ENCODE measurements around the gene EMP2.

The EMP2 gene

DNA sequence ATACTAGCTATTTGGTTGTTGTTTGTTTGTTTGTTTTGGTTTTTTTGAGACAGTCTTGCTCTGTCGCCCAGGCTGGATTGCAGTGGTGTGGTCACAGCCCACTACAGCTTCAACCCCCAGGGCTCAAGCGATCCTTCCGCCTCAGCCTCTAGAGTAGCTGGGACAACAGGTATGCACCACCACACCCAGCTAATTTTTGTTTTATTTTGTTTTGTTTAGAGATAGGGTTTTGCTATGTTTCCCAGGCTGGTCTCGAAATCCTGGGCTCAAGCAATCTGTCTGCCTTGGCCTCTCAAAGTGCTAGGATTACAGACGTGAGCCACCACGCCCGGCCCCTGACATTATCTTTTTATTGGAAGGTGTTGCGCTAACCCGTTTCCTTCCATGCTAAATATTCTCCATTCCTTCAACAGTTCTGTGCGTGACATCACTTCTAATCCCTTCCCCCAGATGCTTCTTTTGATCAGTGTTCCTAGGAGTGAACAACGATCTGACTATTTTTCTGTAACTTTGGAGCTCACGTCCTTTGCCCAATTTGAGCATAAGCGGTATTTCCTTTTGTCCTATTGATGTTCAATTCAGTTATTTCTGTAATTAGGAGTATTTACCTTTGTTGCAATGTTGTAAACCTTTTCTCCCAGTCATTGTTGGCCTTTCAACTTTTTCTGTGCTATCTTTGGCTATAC, 30.2 kb upstream of the EMP2 start:
- DNase-seq (ENCODE audit: low read depth in 2 of 3, low spot score in 1 of 3) = no peak

DNA sequence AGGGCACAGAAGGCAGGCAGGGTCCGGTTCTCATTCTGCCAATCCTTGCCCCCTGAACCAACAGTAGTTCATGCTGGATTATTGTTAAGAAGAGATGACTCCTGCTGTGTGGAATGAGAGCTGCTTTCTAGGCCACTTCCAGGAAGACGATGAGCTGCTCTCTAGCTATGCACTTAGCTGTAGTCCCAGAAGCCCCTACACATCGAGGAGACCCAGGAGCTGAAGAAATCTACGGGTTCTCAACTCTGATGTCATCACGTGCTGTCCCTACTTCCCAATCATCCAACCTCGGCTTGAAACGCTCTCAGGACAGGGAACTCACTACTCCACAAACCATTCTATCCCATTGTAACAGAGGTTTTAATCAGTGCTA, 29.0 kb upstream of the EMP2 start:
- no peak for DNase-seq (ENCODE audit: low read depth in 2 of 3, low spot score in 1 of 3)

DNA sequence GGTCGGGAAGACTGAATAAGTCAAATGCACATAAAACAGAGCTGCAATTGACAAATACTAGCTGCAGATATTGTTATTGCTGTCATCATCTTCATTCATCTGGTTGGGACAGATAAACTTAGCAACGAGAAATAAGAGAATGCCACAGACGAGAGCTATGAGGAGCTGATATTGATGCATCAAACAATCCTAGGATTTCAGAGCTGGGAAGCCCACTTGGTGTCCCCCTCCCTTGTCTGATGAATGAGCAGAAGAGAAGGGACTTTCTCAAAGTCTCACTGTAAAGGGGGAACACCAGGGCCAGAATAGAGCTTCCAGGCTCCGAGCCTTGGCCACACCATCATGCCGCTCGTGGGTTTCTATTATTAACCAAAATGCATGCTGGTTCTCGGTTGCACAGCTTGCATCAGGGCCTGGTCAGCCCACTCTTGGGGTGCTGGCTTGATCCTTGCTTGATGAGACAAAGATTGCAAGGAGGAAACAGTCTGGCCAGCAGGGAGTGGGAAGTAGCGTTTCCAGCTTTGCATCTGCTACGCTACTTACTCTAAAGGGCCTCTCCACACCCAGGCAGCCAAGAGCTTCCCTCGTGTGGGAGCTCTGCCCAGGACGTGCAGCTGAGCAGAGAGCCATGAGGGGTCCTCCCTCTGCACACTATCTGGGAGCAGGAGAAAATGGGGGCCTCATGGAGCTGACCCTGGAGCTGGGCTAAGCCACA, 28.4 kb upstream of the EMP2 start:
- DNase-seq (ENCODE audit: low read depth in 2 of 3, low spot score in 1 of 3) = no peak

DNA sequence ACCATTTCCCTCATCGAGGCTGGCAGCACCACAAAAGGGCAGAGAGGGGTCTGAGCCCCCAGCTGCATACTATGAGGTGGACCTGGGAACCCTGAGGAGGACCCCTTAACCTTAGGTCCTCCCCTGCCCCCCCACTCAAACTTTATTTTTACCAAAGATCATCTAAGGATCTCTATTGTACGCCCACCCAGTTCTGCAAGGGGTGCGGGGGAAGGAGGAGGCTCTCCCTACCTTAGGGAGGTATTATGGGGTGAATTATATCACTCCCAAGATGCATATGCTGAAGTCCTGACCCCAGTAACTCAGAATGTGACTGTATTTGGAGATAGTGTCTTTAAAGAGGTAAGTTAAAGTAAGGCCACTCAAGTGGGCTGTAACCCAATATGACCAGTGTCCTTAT, 26.8 kb upstream of the EMP2 start:
- no peak for DNase-seq (ENCODE audit: low read depth in 2 of 3, low spot score in 1 of 3)

DNA sequence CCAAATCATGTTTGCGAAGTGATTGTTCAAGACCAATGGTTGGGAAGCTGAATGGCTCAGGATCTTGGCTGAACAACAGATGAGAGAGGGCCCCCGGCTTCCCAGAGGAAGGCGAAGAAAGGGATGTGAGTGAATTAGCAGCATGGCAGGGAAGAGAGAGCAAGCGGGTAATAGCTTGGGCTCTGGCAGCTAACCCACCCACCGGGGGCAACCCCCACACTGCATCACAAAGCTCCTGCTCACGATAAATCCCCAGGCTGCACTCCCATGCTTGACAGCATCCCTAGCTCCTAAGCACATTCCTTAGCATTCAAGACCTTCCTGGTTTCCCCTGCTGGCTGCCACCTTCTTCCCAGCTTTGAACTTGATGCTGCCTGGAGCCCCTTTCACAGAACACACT, 26.2 kb upstream of the EMP2 start:
- no peak for DNase-seq (ENCODE audit: low read depth in 2 of 3, low spot score in 1 of 3)

DNA sequence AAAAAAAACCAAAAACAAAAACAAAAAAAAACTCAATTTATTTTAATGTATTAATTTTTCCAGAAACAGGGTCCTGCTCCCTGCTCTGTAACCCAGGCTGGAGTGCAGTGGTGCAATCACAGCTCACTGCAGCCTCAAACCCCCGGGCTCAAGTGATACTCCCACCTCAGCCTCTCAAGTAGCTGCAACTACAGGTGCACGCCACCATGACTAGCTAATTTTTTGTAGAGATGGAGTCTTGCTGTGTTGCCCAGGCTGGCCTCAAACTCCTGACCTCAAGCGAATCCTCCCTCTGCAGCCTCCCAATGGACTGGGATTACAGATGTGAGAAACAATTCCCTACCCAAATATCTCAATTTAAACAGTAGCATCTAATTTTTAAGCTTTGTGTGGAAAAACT, 25.2 kb upstream of the EMP2 start:
- DNase-seq (ENCODE audit: low read depth in 2 of 3, low spot score in 1 of 3) = no peak

DNA sequence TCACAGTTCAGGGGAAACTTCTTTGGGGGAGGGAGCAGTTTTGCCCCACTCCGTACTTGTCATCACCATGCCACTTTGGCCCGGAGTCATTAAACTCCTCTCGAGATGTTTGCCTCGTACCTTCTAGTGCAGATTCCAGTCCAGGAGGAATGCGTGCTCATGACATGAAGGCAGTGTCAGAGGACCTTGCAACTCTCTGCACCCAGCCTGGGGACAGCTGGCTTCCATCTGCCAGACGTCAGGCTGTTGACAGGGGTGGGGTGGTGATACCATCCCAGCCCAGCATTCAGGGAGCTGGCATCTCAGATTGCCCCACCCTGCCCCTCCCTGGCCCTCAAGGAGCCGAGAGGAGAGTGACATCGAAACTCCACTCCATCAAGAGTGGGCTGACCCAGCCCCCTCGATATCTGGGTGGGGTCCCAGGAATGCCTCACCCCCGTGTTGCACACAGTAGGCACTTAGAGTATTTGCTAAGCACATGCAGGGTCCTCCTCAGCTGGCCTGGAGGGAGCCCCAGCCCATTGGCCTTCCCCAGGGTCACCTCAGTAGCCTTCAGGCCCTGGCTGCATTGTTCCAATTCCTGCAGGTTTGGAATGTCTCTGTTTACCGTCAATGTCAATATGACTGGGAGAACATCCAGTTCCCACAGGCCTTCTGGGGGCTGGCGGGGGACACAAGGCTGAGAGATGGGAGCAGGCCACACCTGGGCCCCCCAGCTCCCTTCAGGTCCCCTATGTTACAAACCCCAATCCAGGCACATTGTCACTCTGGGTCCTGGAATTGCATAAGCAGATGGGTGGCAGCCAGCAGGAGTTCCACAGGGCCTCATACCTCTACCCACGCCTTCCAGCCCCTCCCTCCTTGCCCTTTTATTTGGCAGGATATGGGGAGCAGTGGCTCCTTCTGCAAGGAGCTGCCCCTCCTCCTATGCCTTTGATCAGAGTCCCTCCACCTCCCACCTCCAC, 21.3 kb upstream of the EMP2 start:
- DNase-seq (ENCODE audit: low read depth in 2 of 3, low spot score in 1 of 3) = no peak

DNA sequence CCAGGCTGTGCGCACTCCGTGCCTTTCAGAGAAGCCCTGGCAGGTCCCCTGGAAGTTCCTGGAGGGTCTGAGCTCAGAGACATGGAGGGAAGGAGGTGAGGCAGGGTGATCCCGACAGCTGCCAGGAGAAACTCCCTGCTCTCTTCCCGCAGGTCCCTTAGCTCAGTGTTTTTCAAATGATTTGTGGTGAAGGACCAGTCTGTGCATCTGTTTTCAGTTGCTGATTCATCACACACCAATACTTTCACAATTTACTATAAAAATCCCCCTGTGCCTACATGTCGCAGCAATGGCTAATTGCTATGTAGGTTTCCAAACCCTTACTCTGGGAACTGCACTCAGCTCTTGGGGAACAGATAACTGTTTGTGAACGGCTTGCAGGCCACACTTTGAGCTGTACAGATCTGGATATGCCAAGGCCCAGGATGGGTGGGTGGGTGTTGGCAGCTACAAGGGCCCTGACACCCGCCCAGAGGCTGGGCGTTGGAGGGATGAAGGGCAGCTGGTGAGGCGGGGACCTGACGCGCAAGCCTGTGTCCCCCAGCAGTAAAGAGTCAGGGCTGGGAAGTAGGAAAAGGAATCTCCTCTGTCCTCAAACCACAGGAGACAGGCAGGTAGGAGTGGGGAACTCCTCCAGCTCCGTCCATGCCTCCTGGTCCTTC, 20.5 kb upstream of the EMP2 start:
- DNase-seq (ENCODE audit: low read depth in 2 of 3, low spot score in 1 of 3) = no peak

DNA sequence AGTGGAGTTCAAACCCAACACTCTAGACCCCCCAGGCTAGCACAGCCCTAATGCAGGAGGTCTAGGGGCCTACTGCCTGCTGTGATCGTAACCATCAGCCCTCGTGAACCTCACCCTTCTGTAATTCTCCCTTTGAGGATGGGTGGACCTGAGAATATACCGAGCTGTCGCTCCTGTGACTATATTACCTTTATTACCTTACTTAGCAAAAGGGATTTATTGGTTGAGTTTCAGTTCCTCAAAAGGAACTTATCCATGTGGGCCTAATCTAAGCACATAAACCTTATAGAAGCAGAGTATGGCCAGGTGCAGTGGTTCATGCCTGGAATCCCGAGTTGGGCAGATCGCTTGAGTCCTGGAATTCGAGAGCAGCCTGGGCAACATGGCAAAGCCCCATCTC, 19.2 kb upstream of the EMP2 start:
- no peak for DNase-seq (ENCODE audit: low read depth in 2 of 3, low spot score in 1 of 3)

DNA sequence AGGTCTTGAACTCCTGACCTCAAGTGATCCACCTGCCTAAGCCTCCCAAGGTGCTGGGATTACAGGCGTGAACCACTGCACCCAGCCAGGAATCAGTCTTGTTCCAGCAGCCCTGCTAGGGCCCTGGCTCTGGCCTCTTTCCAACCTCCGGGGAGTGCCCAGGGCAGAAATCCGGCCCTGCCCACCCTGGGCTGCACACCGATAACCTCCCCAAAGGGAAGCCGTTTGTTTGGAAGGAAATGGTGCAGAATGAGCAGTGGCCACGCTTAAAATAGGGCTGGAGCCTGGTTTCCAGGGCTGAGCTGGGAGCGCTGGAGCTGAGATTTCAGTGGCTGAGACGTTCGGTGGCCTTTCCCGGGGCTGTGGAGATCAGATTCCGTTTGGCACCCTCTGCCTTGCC, 17.8 kb upstream of the EMP2 start:
- DNase-seq (ENCODE audit: low read depth in 2 of 3, low spot score in 1 of 3) = no peak

DNA sequence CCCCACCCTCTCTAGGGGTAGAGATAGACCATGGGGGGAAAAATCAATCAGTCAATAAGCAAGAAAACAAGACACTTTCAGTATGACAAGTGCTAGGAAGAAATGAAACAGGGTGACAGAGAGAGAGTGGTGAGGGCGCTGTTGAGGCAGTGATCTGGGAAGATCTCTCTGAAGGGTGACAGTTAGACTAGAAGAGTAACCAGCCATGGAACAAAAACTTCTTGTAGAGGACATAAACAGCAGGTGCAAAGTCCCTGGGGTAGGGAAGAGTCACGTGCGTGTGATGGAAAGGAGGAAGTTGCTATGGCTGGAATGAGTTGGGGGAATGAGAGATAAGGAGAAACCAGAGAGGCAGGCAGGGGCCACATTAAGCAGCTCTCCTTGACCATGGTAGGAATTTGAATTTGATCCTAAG, 16.8 kb upstream of the EMP2 start:
- DNase-seq (ENCODE audit: low read depth in 2 of 3, low spot score in 1 of 3) = no peak

DNA sequence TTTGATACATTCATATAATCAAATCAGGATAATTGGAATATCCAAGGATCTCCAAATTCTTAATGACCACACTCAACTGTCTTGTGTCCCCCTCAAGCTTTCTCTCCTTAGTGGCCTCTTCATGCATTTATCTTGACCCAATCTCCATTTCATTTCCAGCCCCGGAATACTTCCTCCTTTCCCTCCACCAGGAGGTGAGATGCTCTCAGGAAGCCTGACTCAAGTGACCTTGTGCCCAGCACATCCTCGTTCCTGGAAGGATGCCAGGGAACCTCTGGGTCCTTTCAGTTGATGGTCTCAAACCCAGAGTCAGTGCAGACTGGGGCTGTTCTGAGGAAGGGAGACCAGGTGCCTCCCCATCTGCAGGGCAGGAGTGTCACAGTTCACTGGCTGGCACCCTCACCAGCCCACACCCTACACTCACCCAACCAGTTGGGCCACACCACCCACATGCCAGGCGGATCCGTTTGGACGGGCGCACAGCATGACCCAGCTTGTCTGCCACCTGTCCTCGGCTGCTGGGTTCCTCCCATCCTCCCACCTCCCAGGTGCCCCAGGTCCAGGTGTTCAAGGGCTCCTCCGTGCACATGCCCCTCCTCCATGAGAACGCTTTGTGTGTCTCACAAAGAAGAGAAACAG, 14.0 kb upstream of the EMP2 start:
- DNase-seq (ENCODE audit: low read depth in 2 of 3, low spot score in 1 of 3) = no peak

DNA sequence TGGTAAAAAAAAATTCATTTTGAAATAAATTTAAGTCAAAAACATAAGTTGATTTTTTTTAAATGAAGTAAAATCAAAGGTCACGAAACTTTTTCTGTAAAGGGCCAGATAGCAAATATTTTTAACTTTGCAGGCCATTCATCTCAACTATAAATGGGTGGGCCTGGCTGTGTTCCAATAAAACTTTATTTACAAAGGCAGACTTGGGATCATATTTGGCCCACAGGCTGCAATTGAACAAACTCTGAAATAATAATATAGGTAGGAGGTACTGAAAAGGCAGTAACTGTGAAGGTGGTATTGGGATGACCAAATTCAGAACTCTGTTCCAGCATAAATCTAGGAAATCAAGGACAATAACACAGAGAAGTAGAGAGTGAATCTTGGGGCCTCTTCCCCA, 12.2 kb upstream of the EMP2 start:
- no peak for DNase-seq (ENCODE audit: low read depth in 2 of 3, low spot score in 1 of 3)

DNA sequence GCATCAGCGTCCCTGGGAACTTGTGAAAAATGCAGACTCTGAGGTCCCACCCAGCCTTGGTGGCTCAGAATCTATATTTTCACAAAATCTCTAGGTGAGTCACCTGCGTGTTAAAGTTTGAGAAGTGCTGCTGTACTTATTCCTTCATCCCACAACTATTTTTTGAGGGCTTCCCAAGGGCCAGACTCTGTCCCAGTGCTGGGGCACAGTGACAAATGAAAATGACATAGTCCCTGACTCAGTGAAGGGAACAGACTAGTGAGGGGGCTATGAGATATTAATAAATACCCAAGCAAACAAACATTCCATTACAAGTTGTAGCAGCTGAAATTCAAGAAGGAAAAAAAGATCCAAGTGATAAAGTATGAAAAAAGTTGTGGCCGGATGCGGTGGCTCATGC, 9.9 kb upstream of the EMP2 start:
- DNase-seq (ENCODE audit: low read depth in 2 of 3, low spot score in 1 of 3) = no peak

DNA sequence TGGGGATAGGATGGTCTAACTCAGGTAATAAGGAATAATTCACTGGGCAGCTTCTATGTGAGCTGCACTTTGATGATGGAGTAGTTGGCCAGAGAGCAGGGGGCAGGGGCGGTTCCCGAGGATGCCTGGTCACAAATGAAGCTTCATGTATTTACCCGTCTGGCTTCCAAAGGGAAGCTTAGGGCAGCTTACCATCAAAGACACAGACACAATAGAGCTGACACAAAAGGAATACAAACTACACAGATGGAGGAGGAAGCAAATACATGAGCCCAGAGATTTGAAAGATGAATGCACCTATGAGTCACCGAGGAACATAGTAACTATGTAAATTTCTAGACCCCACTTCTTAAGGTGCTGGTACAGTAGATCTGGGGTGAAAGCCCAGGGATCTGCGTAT, 8.7 kb upstream of the EMP2 start:
- DNase-seq (ENCODE audit: low read depth in 2 of 3, low spot score in 1 of 3) = no peak

DNA sequence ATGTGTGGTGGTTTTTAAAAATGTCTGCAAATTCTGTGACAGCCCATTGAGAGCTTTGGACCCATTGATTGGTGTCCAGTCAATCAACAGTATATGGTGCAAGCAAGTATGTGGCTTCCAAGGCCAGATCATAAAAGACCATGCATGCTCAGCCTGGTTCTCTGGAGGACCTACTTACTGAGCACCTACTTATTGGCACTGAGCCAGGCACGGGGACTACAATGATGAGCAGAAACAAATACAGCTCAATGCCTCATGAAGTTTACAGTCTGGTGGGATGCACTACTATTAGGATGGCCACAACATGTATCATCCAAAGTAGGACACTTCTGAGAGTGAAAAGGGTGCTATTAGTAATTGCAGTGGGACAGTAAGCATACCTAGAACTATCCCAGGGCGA, 7.2 kb upstream of the EMP2 start:
- DNase-seq (ENCODE audit: low read depth in 2 of 3, low spot score in 1 of 3) = no peak

DNA sequence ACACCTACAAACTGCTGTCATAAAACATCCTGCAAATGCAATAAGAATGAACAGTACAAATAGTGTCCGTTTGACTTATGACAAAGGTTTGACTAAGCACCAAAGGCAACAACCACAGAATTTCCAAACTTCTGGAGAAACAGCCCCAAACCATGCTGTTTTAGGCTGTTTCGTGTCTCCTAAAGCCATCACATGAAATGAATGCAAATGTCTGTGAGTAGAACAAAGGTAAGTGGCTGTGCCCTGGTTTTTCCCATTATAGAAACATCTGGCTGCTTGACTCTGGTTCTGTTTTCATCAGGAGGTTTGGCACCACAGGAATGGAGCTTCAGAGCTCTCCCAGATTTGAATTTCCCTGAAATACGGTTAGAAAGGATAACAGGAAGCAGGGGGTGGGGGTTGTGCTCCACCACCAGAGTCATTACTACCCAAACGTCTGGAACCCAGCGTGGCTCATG, 4.6 kb upstream of the EMP2 start:
- DNase-seq (ENCODE audit: low read depth in 2 of 3, low spot score in 1 of 3) = no peak

DNA sequence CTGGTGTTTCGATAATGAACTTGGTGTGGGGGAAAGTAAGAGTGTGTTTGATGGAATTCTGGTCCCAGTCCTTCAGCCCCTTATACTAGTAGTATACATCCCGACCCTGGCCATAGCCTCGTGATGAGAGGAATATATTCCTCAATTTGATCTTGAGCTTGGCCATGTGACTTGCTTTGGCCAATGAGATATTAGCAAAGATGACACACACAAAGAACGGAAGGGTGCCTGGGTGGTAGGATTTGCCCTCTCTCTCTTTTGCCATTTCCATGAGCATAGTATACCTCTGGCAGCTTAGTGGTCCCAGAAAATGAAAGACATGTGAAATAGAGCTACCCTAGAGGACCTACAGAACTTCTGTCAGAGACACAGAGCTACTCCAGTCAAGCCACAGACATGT, 2.9 kb upstream of the EMP2 start:
- DNase-seq (ENCODE audit: low read depth in 2 of 3, low spot score in 1 of 3) = no peak

DNA sequence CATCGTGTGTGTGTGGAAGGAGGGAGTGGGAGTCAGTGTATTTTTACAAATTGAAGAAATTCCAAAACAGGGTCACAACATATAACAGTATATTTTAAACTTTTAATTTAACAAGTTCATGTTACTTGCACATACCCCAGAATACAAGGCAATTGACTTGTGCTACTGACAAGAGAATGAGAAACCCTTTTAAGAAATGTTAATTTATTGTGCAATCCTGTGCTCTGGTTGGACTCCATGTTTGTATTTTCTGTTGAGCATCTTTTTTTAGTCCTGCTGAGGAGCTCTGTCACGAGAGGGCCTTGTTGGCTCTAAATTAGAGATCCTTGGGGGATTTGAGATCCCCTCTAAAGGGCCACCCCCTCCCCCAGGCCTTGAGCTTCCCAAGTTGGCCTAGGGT, 1.1 kb upstream of the EMP2 start:
- no peak for DNase-seq (ENCODE audit: low read depth in 2 of 3, low spot score in 1 of 3)

DNA sequence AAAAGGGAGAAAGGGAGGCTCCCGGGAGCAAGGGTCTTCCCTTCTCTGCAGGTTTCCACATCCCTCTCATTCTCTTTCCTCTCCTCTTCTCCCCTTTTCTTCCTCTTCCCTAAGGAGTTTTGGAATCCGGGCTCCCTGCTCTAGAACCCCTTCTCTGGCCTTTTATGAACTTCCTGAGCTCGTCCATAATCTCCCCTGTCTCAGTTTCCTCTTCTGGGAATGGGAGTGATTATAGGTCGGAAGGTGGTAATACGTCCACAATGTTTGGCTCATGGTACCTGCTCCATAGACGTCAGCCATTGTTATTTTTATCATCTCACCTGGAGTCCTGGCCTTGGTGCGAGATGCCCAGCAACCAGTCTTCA, 467 bp upstream of the EMP2 start:
- no peak for DNase-seq (ENCODE audit: low read depth in 2 of 3, low spot score in 1 of 3)

DNA sequence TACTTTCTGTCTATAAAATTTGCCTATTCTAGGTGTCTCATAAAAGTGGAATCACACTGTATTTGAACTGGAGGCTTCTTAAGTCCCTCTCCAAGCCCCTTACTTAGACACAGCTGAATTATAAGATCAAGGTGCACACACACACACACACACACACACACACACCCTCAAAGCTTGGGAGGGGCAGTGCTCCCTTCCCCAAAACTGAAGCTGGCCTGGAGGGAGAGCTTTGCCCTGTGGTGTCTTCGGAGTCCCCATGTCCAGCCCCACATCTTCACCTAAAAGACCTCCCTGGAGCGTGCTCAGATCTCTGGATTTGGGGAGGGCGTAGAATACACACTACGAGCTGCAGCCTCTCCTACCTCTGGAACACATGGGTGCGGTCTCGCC, 828 bp downstream of the EMP2 start:
- DNase-seq (ENCODE audit: low read depth in 2 of 3, low spot score in 1 of 3) = no peak

Measured in stimulated activated CD4-positive, alpha-beta T cell treated with anti-CD3 and anti-CD28 coated beads, Interleukin-12 subunit alpha, Interleukin-12 subunit beta, amount 100 ng/mL, for 48 hours (primary cell).